ENCODE data around the gene INO80C.

The INO80C gene

GRCh38 chr18:35477497-35477896 is 20.3 kb downstream of the INO80C start:
- no peak for DNase-seq (ENCODE audit: low read depth in 1 of 2, low spot score in 1 of 2)
- in situ Hi-C loops (cut with HindIII; ENCODE audit: low pct_unique_long_range_greater_than_20kb, low sequenced_read_pairs) = no loop called here
- TF ChIP-seq JUND (IDR thresholded peaks at IDR 0.05; ENCODE audit: low read depth) = no peak

- DNase-seq (ENCODE audit: low read depth in 1 of 2, low spot score in 1 of 2) = no peak
- in situ Hi-C loops (cut with HindIII; ENCODE audit: low pct_unique_long_range_greater_than_20kb, low sequenced_read_pairs) = no loop called here
- no peak for TF ChIP-seq JUND (IDR thresholded peaks at IDR 0.05; ENCODE audit: low read depth)
Measured at GRCh38 chr18:35474884-35475283, 22.9 kb downstream of the INO80C start.

- no peak for TF ChIP-seq JUND (IDR thresholded peaks at IDR 0.05; ENCODE audit: low read depth)
- in situ Hi-C loops (cut with HindIII; ENCODE audit: low pct_unique_long_range_greater_than_20kb, low sequenced_read_pairs) = no loop called here
Measured at GRCh38 chr18:35473562-35473961, 24.2 kb downstream of the INO80C start.

GRCh38 chr18:35470435-35470834 is 27.3 kb downstream of the INO80C start:
- no peak for DNase-seq (ENCODE audit: low read depth in 1 of 2, low spot score in 1 of 2)
- TF ChIP-seq JUND (IDR thresholded peaks at IDR 0.05; ENCODE audit: low read depth) = no peak
- in situ Hi-C loops (cut with HindIII; ENCODE audit: low pct_unique_long_range_greater_than_20kb, low sequenced_read_pairs) = no loop called here

More at GRCh38 chr18:35473562-35473961, 24.2 kb downstream of the INO80C start:
- DNase-seq (ENCODE audit: low read depth in 1 of 2, low spot score in 1 of 2) = no peak

GRCh38 chr18:35469725-35470124 is 28.0 kb downstream of the INO80C start:
- DNase-seq (ENCODE audit: low read depth in 1 of 2, low spot score in 1 of 2) = no peak
- no peak for TF ChIP-seq JUND (IDR thresholded peaks at IDR 0.05; ENCODE audit: low read depth)
- in situ Hi-C loops (cut with HindIII; ENCODE audit: low pct_unique_long_range_greater_than_20kb, low sequenced_read_pairs) = no loop called here

- no peak for DNase-seq (ENCODE audit: low read depth in 1 of 2, low spot score in 1 of 2)
- TF ChIP-seq JUND (IDR thresholded peaks at IDR 0.05; ENCODE audit: low read depth) = no peak
- in situ Hi-C loops (cut with HindIII; ENCODE audit: low pct_unique_long_range_greater_than_20kb, low sequenced_read_pairs) = no loop called here
Measured at GRCh38 chr18:35468711-35469110, 29.0 kb downstream of the INO80C start.

- TF ChIP-seq JUND (IDR thresholded peaks at IDR 0.05; ENCODE audit: low read depth) = no peak
- in situ Hi-C loops (cut with HindIII; ENCODE audit: low pct_unique_long_range_greater_than_20kb, low sequenced_read_pairs) = no loop called here
- no peak for DNase-seq (ENCODE audit: low read depth in 1 of 2, low spot score in 1 of 2)
Measured at GRCh38 chr18:35467624-35468016, 30.1 kb downstream of the INO80C start.

- no peak for DNase-seq (ENCODE audit: low read depth in 1 of 2, low spot score in 1 of 2)
- in situ Hi-C loops (cut with HindIII; ENCODE audit: low pct_unique_long_range_greater_than_20kb, low sequenced_read_pairs) = no loop called here
- TF ChIP-seq JUND (IDR thresholded peaks at IDR 0.05; ENCODE audit: low read depth) = no peak
Measured at GRCh38 chr18:35466815-35467623, 30.7 kb downstream of the INO80C start.

- DNase-seq (ENCODE audit: low read depth in 1 of 2, low spot score in 1 of 2) = no peak
- no peak for TF ChIP-seq JUND (IDR thresholded peaks at IDR 0.05; ENCODE audit: low read depth)
- in situ Hi-C loops (cut with HindIII; ENCODE audit: low pct_unique_long_range_greater_than_20kb, low sequenced_read_pairs) = no loop called here
Measured at GRCh38 chr18:35466334-35466733, 31.4 kb downstream of the INO80C start.

GRCh38 chr18:35465329-35465728 is 32.4 kb downstream of the INO80C start:
- DNase-seq (ENCODE audit: low read depth in 1 of 2, low spot score in 1 of 2) = no peak
- TF ChIP-seq JUND (IDR thresholded peaks at IDR 0.05; ENCODE audit: low read depth) = no peak
- in situ Hi-C loops (cut with HindIII; ENCODE audit: low pct_unique_long_range_greater_than_20kb, low sequenced_read_pairs) = no loop called here

GRCh38 chr18:35464831-35465279 is 32.9 kb downstream of the INO80C start:
- TF ChIP-seq JUND (IDR thresholded peaks at IDR 0.05; ENCODE audit: low read depth) = no peak
- DNase-seq (ENCODE audit: low read depth in 1 of 2, low spot score in 1 of 2) = no peak
- in situ Hi-C loops (cut with HindIII; ENCODE audit: low pct_unique_long_range_greater_than_20kb, low sequenced_read_pairs) = no loop called here

- DNase-seq (ENCODE audit: low read depth in 1 of 2, low spot score in 1 of 2) = no peak
- in situ Hi-C loops (cut with HindIII; ENCODE audit: low pct_unique_long_range_greater_than_20kb, low sequenced_read_pairs) = no loop called here
Measured at GRCh38 chr18:35463827-35464226, 33.9 kb downstream of the INO80C start.

GRCh38 chr18:35463050-35463449 is 34.7 kb downstream of the INO80C start:
- TF ChIP-seq JUND (IDR thresholded peaks at IDR 0.05; ENCODE audit: low read depth) = no peak

More at GRCh38 chr18:35463827-35464226, 33.9 kb downstream of the INO80C start:
- TF ChIP-seq JUND (IDR thresholded peaks at IDR 0.05; ENCODE audit: low read depth) = no peak

More at GRCh38 chr18:35463050-35463449, 34.7 kb downstream of the INO80C start:
- in situ Hi-C loops (cut with HindIII; ENCODE audit: low pct_unique_long_range_greater_than_20kb, low sequenced_read_pairs) = no loop called here
- no peak for DNase-seq (ENCODE audit: low read depth in 1 of 2, low spot score in 1 of 2)
